Measurements from ENCODE around the gene HDAC7.
A peak's percentile ranks its signal among the peaks of the same experiment; 100 is the strongest.
"Not testable (repeated sequence)": the region's sequence is repeated elsewhere in the genome, so short reads cannot be mapped to it uniquely, and the experiment has no call there.

The HDAC7 gene

DNA sequence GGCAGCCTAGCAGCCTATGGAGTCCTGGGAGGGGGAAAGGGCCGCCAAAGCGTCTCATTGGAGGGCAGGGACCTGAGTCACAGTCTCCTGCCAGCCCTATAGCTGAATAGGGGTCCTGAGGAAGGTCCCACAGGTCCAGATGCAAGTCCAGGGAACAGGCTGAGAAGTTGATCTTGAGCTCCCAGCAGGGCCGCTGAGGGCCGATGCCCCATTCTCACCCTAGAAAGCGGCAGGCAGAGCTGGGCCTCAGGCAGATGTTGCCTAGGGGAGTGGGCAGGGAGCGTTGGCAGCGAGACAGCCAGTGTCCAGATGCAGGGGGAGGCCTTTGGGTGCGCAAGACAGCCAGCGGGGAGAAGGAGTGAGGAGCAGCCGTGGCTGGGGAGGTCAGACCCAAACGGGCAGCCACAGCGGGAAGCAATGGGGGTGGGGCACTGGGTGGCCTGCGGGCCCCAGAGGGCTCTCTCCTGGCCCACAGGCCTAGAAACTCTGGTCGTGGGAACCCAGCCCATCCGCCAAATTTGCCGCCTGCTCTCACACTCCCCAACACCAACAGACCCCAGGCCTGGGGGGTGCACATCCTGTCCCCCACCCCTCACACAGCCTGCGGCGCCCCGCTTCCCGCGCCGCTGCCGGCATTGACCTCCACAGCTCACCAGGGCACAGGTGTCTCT is 1.1 kb downstream of the HDAC7 start:
- DNase-seq (ENCODE audit: low read depth in 2 of 2): peak; percentile 36 to 47
- TF ChIP-seq, protein P1, sequence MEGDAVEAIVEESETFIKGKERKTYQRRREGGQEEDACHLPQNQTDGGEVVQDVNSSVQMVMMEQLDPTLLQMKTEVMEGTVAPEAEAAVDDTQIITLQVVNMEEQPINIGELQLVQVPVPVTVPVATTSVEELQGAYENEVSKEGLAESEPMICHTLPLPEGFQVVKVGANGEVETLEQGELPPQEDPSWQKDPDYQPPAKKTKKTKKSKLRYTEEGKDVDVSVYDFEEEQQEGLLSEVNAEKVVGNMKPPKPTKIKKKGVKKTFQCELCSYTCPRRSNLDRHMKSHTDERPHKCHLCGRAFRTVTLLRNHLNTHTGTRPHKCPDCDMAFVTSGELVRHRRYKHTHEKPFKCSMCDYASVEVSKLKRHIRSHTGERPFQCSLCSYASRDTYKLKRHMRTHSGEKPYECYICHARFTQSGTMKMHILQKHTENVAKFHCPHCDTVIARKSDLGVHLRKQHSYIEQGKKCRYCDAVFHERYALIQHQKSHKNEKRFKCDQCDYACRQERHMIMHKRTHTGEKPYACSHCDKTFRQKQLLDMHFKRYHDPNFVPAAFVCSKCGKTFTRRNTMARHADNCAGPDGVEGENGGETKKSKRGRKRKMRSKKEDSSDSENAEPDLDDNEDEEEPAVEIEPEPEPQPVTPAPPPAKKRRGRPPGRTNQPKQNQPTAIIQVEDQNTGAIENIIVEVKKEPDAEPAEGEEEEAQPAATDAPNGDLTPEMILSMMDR (IDR thresholded peaks at IDR 0.05; ENCODE audit: low read depth, low read length): no peak
- H3K4me3 ChIP-seq (replicated peaks in 1 of 2; ENCODE audit: low read depth in 2 of 2, low read length in 2 of 2): peak overlapping the region; percentile 89 to 95

DNA sequence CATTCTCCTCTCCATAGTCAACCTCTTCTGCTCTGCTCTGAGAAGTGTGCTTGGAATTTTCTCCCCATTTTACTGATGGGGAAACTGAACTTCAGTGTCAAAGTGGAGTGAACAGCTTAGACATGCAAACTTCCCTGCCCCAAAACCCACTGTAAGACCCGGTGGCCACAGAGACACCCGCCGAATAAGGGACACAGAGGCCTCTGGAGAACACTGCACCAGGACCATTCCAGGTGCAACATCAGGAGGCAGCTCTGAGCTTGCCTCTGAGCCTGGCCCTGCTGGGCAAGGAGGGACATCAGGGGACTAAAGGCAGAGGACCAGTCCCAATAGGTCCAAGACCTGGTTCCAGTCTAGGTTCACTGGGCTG is 1.7 kb downstream of the HDAC7 start:
- TF ChIP-seq, protein P1 (IDR thresholded peaks at IDR 0.05; ENCODE audit: low read depth, low read length): no peak
- no peak for DNase-seq (ENCODE audit: low read depth in 2 of 2)
- H3K4me3 ChIP-seq (replicated peaks in 1 of 2; ENCODE audit: low read depth in 2 of 2, low read length in 2 of 2): peak overlapping the region; percentile 89 to 95

DNA sequence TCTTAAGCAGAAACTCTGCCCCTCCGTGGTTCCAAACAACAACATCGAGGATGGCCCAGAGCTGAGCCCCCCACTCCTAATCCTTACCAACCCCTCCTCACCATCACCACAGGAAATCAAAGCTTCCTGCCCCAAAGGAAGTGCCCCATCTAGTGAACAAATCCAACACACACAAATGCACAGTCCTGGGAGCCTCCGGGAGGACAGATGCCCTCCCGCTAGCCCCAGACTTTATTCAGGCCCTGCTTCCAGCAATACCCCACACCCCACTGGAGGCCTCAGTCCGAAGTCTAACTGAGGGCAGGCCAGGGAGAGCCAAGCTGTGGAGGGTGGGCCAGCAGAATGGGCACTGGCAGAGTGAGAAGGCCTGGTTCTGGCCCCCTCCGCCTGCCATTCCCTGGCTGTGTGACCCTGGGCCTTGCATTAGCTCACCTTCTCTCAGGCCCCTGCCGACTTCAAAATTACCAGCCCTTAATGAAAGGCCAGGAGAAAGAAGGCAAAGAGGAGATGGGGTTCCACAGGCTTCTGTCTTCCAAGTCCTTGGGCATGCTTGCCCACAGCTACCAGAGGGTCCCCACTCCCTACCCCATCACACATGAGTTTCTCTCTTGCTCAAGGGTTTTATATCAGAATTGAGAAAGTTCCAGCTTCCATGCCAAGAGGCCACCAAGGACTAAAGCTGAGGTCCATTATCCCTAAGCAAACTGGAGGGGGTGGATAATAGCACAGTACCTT is 2.3 kb downstream of the HDAC7 start:
- peak overlapping the region; percentile 89 to 95 for H3K4me3 ChIP-seq (replicated peaks in 1 of 2; ENCODE audit: low read depth in 2 of 2, low read length in 2 of 2)
- TF ChIP-seq, protein P1 (IDR thresholded peaks at IDR 0.05; ENCODE audit: low read depth, low read length): peak; percentile 45
- peak in 1 of 2 donors; percentile 40 for DNase-seq (ENCODE audit: low read depth in 2 of 2)

DNA sequence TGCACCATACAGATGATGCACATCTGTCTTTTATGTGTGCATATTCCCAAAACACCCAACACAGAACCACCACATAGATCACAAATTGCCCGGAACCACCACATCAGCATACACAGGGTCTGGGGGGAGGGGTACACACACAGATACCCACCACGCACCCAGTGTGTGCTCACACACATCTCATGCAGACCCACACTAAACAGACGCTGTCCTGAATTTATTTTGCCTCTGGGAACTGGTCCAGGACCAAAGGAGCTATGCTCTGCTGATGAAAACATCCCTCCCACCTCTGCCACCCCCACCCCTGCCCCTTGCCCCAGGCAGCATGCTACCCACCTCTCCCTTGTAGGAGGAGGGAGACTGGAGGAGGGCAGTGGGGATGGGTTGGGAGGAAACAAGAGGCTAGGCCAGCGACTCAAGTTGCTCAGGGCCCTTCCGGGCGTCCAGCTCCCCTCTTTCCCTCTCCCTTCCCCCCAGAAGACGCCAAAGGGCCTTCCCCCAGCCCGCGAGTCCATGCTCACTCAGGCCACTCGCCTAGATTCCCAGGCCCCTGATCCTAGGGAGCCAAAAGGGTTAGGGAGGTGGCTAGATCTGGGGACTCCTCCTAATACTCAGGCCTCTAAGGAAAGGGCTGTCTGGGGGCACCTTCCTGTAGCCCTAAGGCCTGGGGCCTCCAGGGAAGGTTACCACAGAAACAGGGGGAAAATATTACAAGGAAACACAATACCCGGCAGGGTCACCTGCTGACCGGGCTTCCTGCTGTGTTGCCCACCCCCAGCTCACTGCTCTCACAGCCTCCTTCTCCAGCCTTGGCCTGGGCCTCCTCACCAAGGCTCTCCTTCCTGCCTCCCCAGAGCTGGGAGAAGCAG is 3.1 kb downstream of the HDAC7 start:
- TF ChIP-seq, protein P1 (IDR thresholded peaks at IDR 0.05; ENCODE audit: low read depth, low read length): no peak
- DNase-seq (ENCODE audit: low read depth in 2 of 2): peak in 1 of 2 donors; percentile 57
- peak overlapping the region; percentile 89 to 95 for H3K4me3 ChIP-seq (replicated peaks in 1 of 2; ENCODE audit: low read depth in 2 of 2, low read length in 2 of 2)

DNA sequence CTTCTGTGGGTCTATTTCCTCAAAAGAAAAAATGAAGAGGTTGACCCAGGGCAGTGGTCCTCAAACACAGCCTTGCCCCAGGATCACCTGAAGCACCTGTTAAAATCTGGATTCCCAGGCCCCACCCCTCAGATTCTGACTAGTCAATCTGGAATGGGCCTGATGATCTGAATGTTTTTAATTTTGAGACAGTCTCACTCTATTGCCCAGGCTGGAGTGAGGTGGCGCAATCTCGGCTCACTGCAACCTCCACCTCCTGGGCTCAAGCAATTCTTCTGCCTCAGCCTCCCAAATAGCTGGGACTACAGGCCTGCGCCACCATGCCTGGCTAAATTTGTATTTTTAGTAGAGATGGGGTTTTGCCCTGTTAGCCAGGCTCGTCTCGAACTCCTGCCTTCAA is 4.3 kb downstream of the HDAC7 start:
- DNase-seq (ENCODE audit: low read depth in 2 of 2): peak in 1 of 2 donors; percentile 26
- not testable (repeated sequence) for H3K4me3 ChIP-seq (replicated peaks in 1 of 2; ENCODE audit: low read depth in 2 of 2, low read length in 2 of 2)

DNA sequence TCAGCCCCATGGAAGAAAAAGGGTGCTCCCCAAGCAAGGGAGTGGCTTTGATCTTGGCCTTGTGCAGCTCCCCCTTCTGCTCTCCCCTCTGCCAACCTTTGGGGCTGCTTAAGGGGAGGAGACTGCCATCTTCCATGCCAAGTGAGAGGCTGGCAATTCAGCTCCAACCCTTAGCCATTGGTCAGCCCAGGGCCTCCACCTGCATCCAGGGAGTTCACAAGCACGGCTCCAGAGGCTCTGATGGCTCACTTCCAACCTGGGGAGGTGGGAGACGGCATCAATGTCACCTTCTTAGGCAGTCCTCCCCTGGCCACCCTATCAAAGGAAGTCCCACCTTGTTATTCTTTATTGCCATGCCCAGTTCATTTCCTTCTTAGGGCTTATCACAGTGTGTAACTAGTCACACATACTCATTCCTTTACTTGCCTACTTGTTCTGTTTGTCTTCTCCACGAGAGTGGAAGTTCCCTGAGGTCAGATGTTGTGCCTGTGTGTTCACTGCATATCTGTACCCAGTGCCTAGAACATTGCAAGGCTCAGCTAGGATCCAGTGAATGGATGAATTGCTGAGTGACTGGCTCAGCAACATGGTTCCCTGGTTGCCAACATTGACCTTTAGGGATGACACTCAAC is 5.0 kb downstream of the HDAC7 start:
- no peak for DNase-seq (ENCODE audit: low read depth in 2 of 2)
- no peak overlapping the region for H3K4me3 ChIP-seq (replicated peaks in 1 of 2; ENCODE audit: low read depth in 2 of 2, low read length in 2 of 2)
- TF ChIP-seq, protein P1 (IDR thresholded peaks at IDR 0.05; ENCODE audit: low read depth, low read length): no peak

Data from cardiac fibroblast (primary cell).